Psoas muscle (tissue), 8 donors: ENCODE measurements around the gene TBP. TPM values are rescaled to one million over a fixed set of nuclear protein-coding genes. Genes with fewer than 3 reads are reported as not detected.
"Not testable (repeated sequence)": the region's sequence is repeated elsewhere in the genome, so short reads cannot be mapped to it uniquely, and the experiment has no call there.

ENCODE experiments used
- ATAC-seq, 4 donors: fragments of 200-7000 bp; cut with Tn5 transposase; one replicate each; pipeline ENCODE4 v1.9.1; 2020; ENCODE audit warnings: moderate library complexity in 3 of 4, mild to moderate bottlenecking in 2 of 4
- DNase-seq, 2 donors: peaks; one replicate each; pipeline ENCODE4 v3.0.0-alpha.2; 2020
- H3K27ac ChIP-seq: fragments of 200-600 bp; one replicate; pipeline ENCODE4 v1.8.0; 2022
- H3K27me3 ChIP-seq, 3 donors: fragments of 200-600 bp in 1 of 3; one replicate each; pipeline versions ENCODE4 v1.6.1 to v1.8.0; 2013 to 2022; ENCODE audit warnings: low read length in 2 of 3, mild to moderate bottlenecking in 2 of 3, moderate library complexity in 1 of 3; ENCODE audit not compliant: insufficient read depth in 3 of 3
- H3K36me3 ChIP-seq, 2 donors: fragments of 200-600 bp in 1 of 2; one replicate each; pipeline versions ENCODE4 v1.6.1 to v1.8.0; 2013 to 2022; ENCODE audit warnings: low read depth in 1 of 2, mild to moderate bottlenecking in 1 of 2, moderate library complexity in 1 of 2; ENCODE audit not compliant: insufficient read depth in 1 of 2
- H3K4me1 ChIP-seq: fragments of 200-600 bp; one replicate; pipeline ENCODE4 v1.8.0; 2022
- H3K4me3 ChIP-seq: fragments of 200-600 bp; one replicate; pipeline ENCODE4 v1.8.0; 2022; ENCODE audit warnings: mild to moderate bottlenecking
- H3K9me3 ChIP-seq: fragments of 200-600 bp; one replicate; pipeline ENCODE4 v1.8.0; 2022
- WGBS, 3 donors: extraction: QIAGEN DNeasy Blood & Tissue Kit; methylation state at CpG; one replicate each; pipeline versions ENCODE4 v1.1.6 to v1.1.7; 2013; 5-methylcytosine and 5-hydroxymethylcytosine counted together
- intact Hi-C, 2 donors: fragments of 100-400 bp; cut with DNase I; formaldehyde crosslinking; loops; one replicate each; pipeline versions ENCODE4 v1.11.0 to v1.14.2; 2022
- polyA plus RNA-seq, 3 donors: library from polyadenylated mRNA; stranded (reverse); fragments of 200-250 nt; gene quantifications; one replicate each; pipeline ENCODE4 v1.2.3, GENCODE V29; 2013
- total RNA-seq, 4 donors: library from RNA; stranded (reverse); fragmentation: NEBNext Ultra II Directional in 2 of 4; extraction: Animal tissue kit (Norgen Biotek cat#: 25700) in 2 of 4; gene quantifications; one replicate each; pipeline versions ENCODE4 v1.2.1 to v1.2.4, GENCODE V29; 2021 to 2023
- donor health status: healthy with polysubstance abuse.
- donor health status: DM: no; HTN: no; CAD: no; lungs with moderate emphysema.
- donor health status: Bipolar disorder and iron deficiency.
- donor health status: healthy.
- donor health status: DM: yes; HTN: yes; CAD: no.
- donor health status: DM: no; HTN: no; CAD: no.
- donor health status: DM: no; HTN: no; CAD: no.
- donor health status: DM: yes; HTN: yes; CAD: no.

TBP gene
- total and polyA plus RNA-seq, 7 donors: 6.9 to 20.0 (median 8.3) TPM

DNA sequence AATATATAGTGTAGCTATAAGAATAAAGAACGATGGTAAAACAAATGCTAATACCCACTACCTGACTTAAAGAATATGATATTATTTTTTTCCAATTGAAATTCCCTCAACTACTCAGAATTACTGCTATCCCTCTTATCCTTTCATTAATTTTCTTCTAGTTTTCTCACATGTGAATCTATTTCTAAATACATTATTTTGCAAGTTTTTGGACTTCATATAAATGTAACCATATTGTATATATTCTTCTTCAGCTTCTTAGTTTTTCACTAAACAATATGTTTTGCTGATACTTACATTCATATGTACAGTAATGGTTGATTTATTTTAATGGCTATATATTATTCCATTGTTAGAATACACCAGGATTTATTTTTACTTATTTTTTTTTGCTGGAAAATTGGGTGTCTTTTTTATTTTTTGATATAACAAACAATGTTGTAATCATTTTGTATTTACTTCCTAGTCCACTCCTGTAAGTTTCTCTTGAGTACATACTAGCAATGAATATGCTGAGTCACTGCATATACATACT is 61.9 kb downstream of the TBP start:
- H3K36me3 ChIP-seq, H3K27ac ChIP-seq, H3K4me1 ChIP-seq, DNase-seq, H3K27me3 ChIP-seq, ATAC-seq, H3K4me3 ChIP-seq, H3K9me3 ChIP-seq, intact Hi-C loops: not testable (repeated sequence)
- no CpG with 5 or more reads among the region's 1 CpG for WGBS, 3 donors

Other genes starting within 250 kb of the TBP start
- gene FAM120B, start 247.6 kb upstream of the TBP start, total RNA-seq: 10 to 100 TPM; 17.2 to 24.2 (median 23.7) TPM
- 10 to 100 TPM in 1 of 3 donors, 1 to 10 TPM in 2; 9.2 to 19.4 (median 9.4) TPM for gene FAM120B, start 247.6 kb upstream of the TBP start, polyA plus RNA-seq
- gene PSMB1, start 1.1 kb upstream of the TBP start, total RNA-seq: 100 to 1,000 TPM; 139 to 246 (median 194) TPM
- 100 to 1,000 TPM; 280 to 367 (median 361) TPM for gene PSMB1, start 1.1 kb upstream of the TBP start, polyA plus RNA-seq
- 10 to 100 TPM; 36.5 to 51.6 (median 49.4) TPM for gene PDCD2, start 30.3 kb downstream of the TBP start, total RNA-seq
- gene PDCD2, start 30.3 kb downstream of the TBP start, polyA plus RNA-seq: 100 to 1,000 TPM in 2 of 3 donors, 10 to 100 TPM in 1; 52.7 to 112 (median 104) TPM